Astrocyte (in vitro differentiated cells and primary cell): Measurements from ENCODE around the gene TUBE1.

ENCODE experiments used
- EZH2 ChIP-seq: IDR thresholded peaks from 2 replicates; pipeline ENCODE4 v1.6.1; 2012; ENCODE audit warnings: mild to moderate bottlenecking, low read length, inconsistent platforms; ENCODE audit not compliant: insufficient read depth
- TF ChIP-seq, protein P1 (sequence below): IDR thresholded peaks from 2 replicates; pipeline ENCODE4 v1.5.1; 2011; ENCODE audit warnings: low read depth, mild to moderate bottlenecking, inconsistent platforms, low read length, moderate library complexity; ENCODE audit not compliant: insufficient read depth

DNA sequence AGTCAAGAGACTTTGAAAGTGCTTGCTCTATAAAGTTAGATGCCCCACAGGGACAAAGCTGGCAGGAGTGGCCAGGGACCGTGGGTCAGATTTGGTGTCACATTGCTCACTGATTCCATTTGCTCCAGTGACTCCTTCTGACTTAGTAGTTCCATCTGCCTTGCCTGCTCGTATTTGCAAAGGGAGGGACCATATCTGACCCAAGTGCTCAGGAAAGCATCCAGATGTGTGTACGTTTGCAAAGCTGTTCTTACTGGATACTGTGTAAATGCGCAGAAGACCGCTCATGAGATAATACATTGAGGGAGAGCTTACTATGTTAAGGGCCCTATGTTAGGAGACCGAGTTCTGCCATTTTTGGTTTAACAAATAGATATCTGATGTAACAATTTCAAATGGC is 54.6 kb downstream of the TUBE1 start:
- TF ChIP-seq EZH2 = no peak
- TF ChIP-seq, protein P1, sequence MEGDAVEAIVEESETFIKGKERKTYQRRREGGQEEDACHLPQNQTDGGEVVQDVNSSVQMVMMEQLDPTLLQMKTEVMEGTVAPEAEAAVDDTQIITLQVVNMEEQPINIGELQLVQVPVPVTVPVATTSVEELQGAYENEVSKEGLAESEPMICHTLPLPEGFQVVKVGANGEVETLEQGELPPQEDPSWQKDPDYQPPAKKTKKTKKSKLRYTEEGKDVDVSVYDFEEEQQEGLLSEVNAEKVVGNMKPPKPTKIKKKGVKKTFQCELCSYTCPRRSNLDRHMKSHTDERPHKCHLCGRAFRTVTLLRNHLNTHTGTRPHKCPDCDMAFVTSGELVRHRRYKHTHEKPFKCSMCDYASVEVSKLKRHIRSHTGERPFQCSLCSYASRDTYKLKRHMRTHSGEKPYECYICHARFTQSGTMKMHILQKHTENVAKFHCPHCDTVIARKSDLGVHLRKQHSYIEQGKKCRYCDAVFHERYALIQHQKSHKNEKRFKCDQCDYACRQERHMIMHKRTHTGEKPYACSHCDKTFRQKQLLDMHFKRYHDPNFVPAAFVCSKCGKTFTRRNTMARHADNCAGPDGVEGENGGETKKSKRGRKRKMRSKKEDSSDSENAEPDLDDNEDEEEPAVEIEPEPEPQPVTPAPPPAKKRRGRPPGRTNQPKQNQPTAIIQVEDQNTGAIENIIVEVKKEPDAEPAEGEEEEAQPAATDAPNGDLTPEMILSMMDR = no peak
